ENCODE data around the gene TTC6.
"Not testable (repeated sequence)": the region's sequence is repeated elsewhere in the genome, so short reads cannot be mapped to it uniquely, and the experiment has no call there.

TTC6 gene

GRCh38 chr14:37594971-37595808, at the start of gene TTC6, which contains the start of gene FOXA1:
TSS of gene TTC6 (plus strand) at chr14:37595629. CDS start at chr14:37622065, 26,436 bp downstream.
TSS of gene FOXA1 (minus strand) at chr14:37595249. CDS start at chr14:37594972, 277 bp downstream.
- TF ChIP-seq ZNF274 (IDR thresholded peaks at IDR 0.05; ENCODE audit: low read depth, low read length) = no peak
- peak within 1 kb of the TSS; percentile 48 for H3K4me3 ChIP-seq (ENCODE audit: low read length)

DNA sequence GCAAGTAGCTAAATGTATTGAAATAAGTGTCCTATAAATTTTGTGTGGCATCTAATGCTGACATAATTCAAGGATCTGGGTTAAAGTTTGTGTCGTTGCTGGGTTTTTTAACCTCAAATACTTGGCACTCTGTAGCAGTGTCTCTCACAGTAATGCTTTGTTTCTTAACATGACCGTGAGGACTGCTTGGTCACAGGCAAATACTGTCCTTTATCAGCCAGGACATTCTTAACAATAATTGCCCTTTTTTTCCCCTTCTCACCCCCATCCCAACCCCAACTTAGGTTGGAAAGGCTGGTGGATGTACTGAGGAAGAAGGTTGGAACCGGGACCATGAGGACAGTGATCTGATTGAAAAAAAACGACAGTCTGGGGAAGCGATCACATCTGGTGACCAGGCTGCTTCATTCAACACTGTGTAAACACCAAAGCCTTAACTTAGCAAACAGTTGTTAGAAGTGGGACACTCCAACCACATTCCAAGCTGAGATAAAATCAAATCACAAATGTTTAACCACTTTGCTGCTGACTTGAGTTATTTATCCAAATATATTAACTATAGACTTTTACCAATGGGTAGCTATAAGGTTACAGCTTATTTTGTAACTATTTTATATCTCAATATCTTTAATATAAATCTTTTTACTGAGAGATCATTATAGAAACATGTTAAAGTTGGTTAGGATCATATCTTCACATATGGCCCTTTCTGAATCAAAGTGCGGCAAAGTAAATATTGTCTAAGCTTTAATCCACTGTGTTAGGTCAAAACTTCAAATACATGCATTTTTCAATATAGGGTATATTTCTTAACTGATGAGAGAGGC, 48.6 kb upstream of the TTC6 start:
- TF ChIP-seq ZNF274 (IDR thresholded peaks at IDR 0.05; ENCODE audit: low read depth, low read length) = no peak
- no peak overlapping the region; the same call in 1 of the 2 replicates for H3K4me3 ChIP-seq (ENCODE audit: low read length)

- TF ChIP-seq ZNF274 (IDR thresholded peaks at IDR 0.05; ENCODE audit: low read depth, low read length) = no peak
- no peak overlapping the region for H3K4me3 ChIP-seq (ENCODE audit: low read length)
Measured at GRCh38 chr14:37550511-37550910, 44.9 kb upstream of the TTC6 start.

DNA sequence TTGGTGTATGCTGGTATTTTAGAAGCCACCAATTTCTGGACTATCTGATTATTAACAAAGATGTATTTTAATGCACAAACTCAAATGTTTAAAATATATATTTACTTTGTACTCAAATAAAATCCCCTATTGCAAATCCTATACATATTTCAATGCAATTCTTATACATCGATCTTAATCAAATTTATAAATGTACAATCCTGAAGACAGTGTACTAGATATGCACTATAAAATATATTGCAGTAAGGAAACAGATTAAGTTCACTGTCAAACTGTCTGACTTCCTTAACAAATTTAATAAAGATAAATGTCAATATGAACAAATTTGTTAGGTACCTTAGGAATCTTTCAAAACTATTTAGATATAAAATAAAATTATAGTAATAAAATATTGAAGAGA, 44.3 kb upstream of the TTC6 start:
- no peak for TF ChIP-seq ZNF274 (IDR thresholded peaks at IDR 0.05; ENCODE audit: low read depth, low read length)

DNA sequence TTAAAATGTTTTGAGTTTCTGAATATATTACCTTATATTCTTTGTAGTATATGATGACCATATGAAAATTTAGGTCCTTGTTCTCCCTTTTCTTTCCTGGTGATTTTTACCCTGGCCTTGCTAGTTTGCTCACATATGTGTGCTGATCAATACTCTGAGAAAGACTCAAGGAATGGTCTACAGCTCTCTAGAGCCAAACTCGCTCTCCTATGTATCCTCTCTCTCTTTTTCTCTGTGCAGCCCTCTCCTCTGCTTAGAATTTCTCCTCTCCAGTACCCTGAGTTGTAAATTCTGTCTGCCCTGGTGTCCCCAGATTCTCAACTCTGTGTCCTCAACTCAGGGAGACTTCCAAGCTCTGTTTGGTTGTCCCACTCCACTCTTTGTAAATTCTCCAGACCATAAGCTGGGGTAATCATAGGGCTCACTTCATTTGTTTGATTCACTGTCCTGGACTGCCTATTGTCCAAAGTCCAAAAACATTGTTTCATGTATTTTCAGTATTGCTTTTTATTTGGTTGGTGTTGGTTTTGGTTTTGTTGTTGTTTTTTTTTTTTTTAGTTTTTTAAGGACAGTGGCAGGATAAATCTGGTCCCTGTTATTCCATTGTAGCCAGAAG, 41.4 kb upstream of the TTC6 start:
- no peak for TF ChIP-seq ZNF274 (IDR thresholded peaks at IDR 0.05; ENCODE audit: low read depth, low read length)
- H3K4me3 ChIP-seq (ENCODE audit: low read length) = no peak overlapping the region

More for the DNA sequence above, 44.3 kb upstream of the TTC6 start:
- no peak overlapping the region for H3K4me3 ChIP-seq (ENCODE audit: low read length)

- H3K4me3 ChIP-seq (ENCODE audit: low read length) = not testable (repeated sequence)
Measured at GRCh38 chr14:37555596-37555995, 39.8 kb upstream of the TTC6 start.

DNA sequence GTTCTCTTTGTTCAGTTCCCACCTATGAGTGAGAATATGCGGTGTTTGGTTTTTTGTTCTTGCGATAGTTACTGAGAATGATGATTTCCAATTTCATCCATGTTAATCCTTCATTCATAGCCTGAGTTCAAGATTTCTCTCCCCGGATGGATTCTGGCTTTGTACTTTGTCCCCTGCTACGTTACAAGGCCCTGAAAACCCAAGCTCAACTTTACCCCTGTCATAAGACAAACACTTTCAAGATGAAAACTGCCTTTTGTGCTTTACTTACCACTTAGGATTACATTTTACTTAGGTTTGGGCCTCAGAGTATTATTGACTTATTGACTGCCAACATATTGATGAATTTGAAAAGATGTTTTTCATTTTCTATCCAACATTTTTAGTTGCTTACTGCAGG, 36.7 kb upstream of the TTC6 start:
- H3K4me3 ChIP-seq (ENCODE audit: low read length) = no peak overlapping the region
- TF ChIP-seq ZNF274 (IDR thresholded peaks at IDR 0.05; ENCODE audit: low read depth, low read length) = no peak

DNA sequence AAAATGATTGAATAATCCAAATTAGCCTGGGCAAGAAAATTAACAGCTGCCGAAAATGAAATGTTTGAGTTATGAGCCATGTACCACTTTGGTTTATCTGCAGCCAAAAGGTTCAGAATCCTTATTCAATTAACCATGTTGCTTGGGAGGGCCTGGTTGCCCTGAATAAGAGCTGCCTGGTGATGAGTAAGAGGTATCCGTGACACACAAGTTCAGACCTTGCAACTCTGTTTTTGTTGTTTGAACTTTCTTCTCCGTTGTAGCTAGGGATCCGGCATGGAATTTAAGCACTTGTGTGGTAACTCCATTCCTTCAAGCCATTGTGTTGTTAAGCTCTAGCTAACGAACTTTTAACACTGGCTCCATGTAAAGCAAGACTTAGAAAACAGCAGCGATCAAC, 36.0 kb upstream of the TTC6 start:
- TF ChIP-seq ZNF274 (IDR thresholded peaks at IDR 0.05; ENCODE audit: low read depth, low read length) = no peak
- H3K4me3 ChIP-seq (ENCODE audit: low read length) = no peak overlapping the region

DNA sequence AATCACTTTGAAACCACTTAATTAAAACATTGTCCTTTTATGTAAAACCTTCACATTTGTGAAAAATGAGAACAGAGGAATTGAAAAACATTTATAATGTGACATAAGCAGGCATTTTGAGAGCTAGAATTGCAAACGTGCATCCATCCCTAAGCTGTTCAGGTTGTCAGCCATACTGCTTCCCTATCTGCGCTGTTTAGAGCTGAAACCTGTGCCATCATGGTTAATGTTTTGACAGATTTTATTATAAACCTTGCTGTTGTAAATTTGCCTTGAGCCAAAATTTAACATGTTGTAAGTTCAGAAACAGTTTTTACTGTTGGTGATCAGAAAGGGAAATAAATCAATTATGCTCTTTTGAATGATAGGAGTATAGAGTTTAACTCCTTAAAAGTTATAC, 32.2 kb upstream of the TTC6 start:
- no peak for TF ChIP-seq ZNF274 (IDR thresholded peaks at IDR 0.05; ENCODE audit: low read depth, low read length)
- no peak overlapping the region for H3K4me3 ChIP-seq (ENCODE audit: low read length)

GRCh38 chr14:37565550-37565949, 29.9 kb upstream of the TTC6 start:
- TF ChIP-seq ZNF274 (IDR thresholded peaks at IDR 0.05; ENCODE audit: low read depth, low read length) = no peak
- H3K4me3 ChIP-seq (ENCODE audit: low read length) = no peak overlapping the region

GRCh38 chr14:37566811-37567371, 28.5 kb upstream of the TTC6 start:
- H3K4me3 ChIP-seq (ENCODE audit: low read length) = no peak overlapping the region
- TF ChIP-seq ZNF274 (IDR thresholded peaks at IDR 0.05; ENCODE audit: low read depth, low read length) = no peak

DNA sequence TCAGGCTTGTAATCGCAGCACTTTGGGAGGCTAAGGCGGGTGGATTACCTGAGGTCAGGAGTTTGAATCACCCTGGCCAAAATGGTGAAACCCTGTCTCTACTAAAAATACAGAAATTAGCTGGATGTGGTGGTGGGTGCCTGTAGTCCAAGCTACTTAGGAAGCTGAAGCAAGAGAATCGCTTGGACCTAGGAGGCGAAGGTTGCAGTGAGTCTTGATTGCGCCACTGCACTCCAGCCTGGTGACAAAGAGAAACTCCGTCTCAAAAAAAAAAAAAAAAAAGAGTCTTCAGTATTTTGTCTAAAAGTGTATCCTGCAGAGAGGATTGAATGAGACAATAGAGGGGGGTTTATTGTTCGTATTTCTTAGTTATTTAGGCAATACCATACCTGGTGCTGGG, 25.7 kb upstream of the TTC6 start:
- TF ChIP-seq ZNF274 (IDR thresholded peaks at IDR 0.05; ENCODE audit: low read depth, low read length) = no peak
- H3K4me3 ChIP-seq (ENCODE audit: low read length) = no peak overlapping the region

GRCh38 chr14:37571391-37571790, 24.0 kb upstream of the TTC6 start:
- no peak overlapping the region for H3K4me3 ChIP-seq (ENCODE audit: low read length)
- no peak for TF ChIP-seq ZNF274 (IDR thresholded peaks at IDR 0.05; ENCODE audit: low read depth, low read length)

GRCh38 chr14:37573356-37573755, 22.1 kb upstream of the TTC6 start:
- no peak overlapping the region for H3K4me3 ChIP-seq (ENCODE audit: low read length)
- TF ChIP-seq ZNF274 (IDR thresholded peaks at IDR 0.05; ENCODE audit: low read depth, low read length) = no peak
